Mesendoderm (in vitro differentiated cells): ENCODE results near the gene POU2AF2. TPM values are rescaled to one million over a fixed set of nuclear protein-coding genes. Genes with fewer than 3 reads are reported as not detected.

Source experiments
- DNase-seq: peaks from one replicate; pipeline ENCODE4 v3.0.0; 2013
- H2AK5ac ChIP-seq: 2 replicates; pipeline ENCODE4 v1.6.1; 2013; ENCODE audit warnings: low read length, inconsistent platforms
- H2BK120ac ChIP-seq: 2 replicates; pipeline ENCODE4 v1.6.1; 2013; ENCODE audit warnings: low read depth, mild to moderate bottlenecking, low read length, moderate library complexity, mixed read lengths
- H2BK15ac ChIP-seq: replicated peaks from 2 replicates; pipeline ENCODE4 v1.6.1; 2013; ENCODE audit warnings: low read depth, mild to moderate bottlenecking, moderate library complexity
- H2BK5ac ChIP-seq: 2 replicates; pipeline ENCODE4 v1.6.1; 2013; ENCODE audit warnings: low read length, inconsistent platforms
- H3K18ac ChIP-seq: 2 replicates; pipeline ENCODE4 v1.6.1; 2013; ENCODE audit warnings: mild to moderate bottlenecking, low read length, mixed read lengths
- H3K23ac ChIP-seq: one replicate; pipeline ENCODE4 v1.6.1; 2013; ENCODE audit warnings: low read length
- H3K27ac ChIP-seq: 2 replicates; pipeline ENCODE4 v1.5.1; 2013; ENCODE audit warnings: low read depth, mild to moderate bottlenecking, inconsistent platforms, low read length, moderate library complexity
- H3K27me3 ChIP-seq: 2 replicates; pipeline ENCODE4 v1.6.1; 2013; ENCODE audit warnings: low read length, control low read depth, mild to moderate bottlenecking, inconsistent platforms; ENCODE audit not compliant: insufficient read depth, poor library complexity
- H3K36me3 ChIP-seq: 2 replicates; pipeline ENCODE4 v1.6.1; 2013; ENCODE audit warnings: low read length, inconsistent platforms; ENCODE audit not compliant: control insufficient read depth, insufficient read depth
- H3K4ac ChIP-seq: one replicate; pipeline ENCODE4 v1.6.1; 2013; ENCODE audit warnings: low read depth, mild to moderate bottlenecking, low read length, moderate library complexity
- H3K4me1 ChIP-seq: 2 replicates; pipeline ENCODE4 v1.6.1; 2013; ENCODE audit warnings: low read depth, low read length, inconsistent platforms; ENCODE audit not compliant: control insufficient read depth
- H3K4me2 ChIP-seq: 2 replicates; pipeline ENCODE4 v1.6.1; 2013; ENCODE audit warnings: low read length
- H3K4me3 ChIP-seq: 2 replicates; pipeline ENCODE4 v1.5.1; 2013; ENCODE audit warnings: mild to moderate bottlenecking, low read length
- H3K56ac ChIP-seq: one replicate; pipeline ENCODE4 v1.6.1; 2013; ENCODE audit warnings: low read length
- H3K79me1 ChIP-seq: 2 replicates; pipeline ENCODE4 v1.6.1; 2013; ENCODE audit warnings: low read length, inconsistent platforms
- H3K79me2 ChIP-seq: 2 replicates; pipeline ENCODE4 v1.6.1; 2013; ENCODE audit warnings: mild to moderate bottlenecking, low read length; ENCODE audit not compliant: control insufficient read depth, insufficient read depth
- H3K9ac ChIP-seq: 2 replicates; pipeline ENCODE4 v1.6.1; 2013; ENCODE audit warnings: low read length, inconsistent platforms
- H4K5ac ChIP-seq: one replicate; pipeline ENCODE4 v1.6.1; 2013; ENCODE audit warnings: low read length
- H4K8ac ChIP-seq: one replicate; pipeline ENCODE4 v1.6.1; 2013; ENCODE audit warnings: low read depth, mild to moderate bottlenecking, control low read depth, low read length, moderate library complexity
- WGBS: extraction: QIAGEN DNeasy Blood & Tissue Kit; methylation state at CpG from one replicate; pipeline ENCODE4 v1.1.7; 2013; ENCODE audit warnings: low lambda C conversion rate, missing lambda C conversion rate; ENCODE audit not compliant: insufficient coverage; ENCODE audit errors: extremely low coverage; 5-methylcytosine and 5-hydroxymethylcytosine counted together
- polyA plus RNA-seq, 2 experiments: library from polyadenylated mRNA; stranded (reverse); fragments of 200-250 nt; gene quantifications; one replicate each; pipeline ENCODE4 v1.2.3, GENCODE V29; 2013

The POU2AF2 gene, protein sequence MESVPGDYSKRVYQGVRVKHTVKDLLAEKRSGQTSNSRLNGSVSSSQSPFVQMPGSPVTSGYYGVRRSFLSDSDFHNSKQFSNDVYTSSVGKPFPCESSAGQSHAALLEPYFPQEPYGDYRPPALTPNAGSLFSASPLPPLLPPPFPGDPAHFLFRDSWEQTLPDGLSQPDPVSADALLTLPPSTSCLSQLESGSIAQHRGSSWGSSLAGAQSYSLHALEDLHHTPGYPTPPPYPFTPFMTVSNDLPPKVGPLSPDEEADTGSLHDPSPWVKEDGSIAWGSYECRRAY
- polyA plus RNA-seq (2013, experiment 1 of 2) = not detected
- not detected for polyA plus RNA-seq (2013, experiment 2 of 2)

DNA sequence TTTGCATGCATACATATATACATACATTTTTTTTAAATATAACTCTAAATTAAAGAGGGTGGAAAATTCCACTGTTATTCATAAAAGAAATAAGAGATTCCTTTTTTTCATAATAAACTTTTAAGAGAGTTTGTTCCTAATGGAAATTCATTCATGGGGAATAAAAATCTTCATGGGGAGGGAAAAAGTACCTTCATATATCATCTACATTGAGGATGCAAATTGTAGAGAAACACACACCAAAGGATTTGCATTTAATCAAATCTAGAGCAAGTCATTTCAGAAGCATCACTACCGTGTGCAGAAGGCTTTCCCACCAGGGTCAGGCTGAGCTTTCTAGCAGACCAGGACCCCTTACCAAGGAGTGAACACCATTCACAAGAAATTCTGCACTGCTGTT is at the start of gene POU2AF2:
Gene POU2AF2, plus strand, starts transcription at position 301 of the 400 bp plus-strand sequence. CDS start 129 bp downstream, outside the sequence.
- no CpG with 5 or more reads among the region's 1 CpG for WGBS
- H3K4ac ChIP-seq = no peak within 1 kb of the TSS

DNA sequence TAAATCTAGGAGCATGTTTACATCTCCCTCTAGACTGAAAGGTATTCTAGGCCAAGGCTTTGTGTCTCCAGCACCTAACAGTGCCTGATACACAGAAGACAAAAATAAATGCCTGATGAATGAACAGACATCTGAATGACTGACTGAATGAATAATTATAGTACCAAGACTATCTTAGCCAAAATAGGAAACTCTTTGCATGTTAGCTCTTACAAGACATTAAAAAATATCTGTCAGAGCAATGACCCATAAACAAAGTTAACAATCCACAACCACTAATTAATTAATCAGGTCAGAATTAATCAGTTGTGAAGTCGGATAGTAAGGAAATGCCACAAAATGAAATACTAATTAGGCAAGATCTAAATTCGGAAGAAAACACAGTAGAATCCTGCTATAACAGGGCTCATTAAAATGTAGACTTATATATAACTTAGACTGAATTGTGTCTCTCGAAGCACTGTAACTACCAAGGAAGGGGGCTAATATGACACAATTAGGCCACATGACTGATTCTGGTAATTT is 45.5 kb upstream of the POU2AF2 start:
- Histone ChIP-seq H3K9ac (no peak overlapping the region), H3K4me2 (no peak overlapping the region)

More for the DNA sequence above, at the start of gene POU2AF2:
- Histone ChIP-seq H3K79me2 (no peaks in the 10 kb centered on the region), H3K4me1 (no peaks in the 10 kb centered on the region), H4K5ac (no peak within 1 kb of the TSS), H4K8ac (no peak within 1 kb of the TSS), H3K56ac (no peak within 1 kb of the TSS), H3K23ac (no peak within 1 kb of the TSS), H3K9ac (no peak within 1 kb of the TSS), H2BK120ac (no peak within 1 kb of the TSS), H3K4me2 (no peak within 1 kb of the TSS), H2AK5ac (no peak within 1 kb of the TSS), H2BK15ac (no peak within 1 kb of the TSS), H3K27ac (no peak within 1 kb of the TSS), H2BK5ac (no peak within 1 kb of the TSS), H3K79me1 (no peaks in the 10 kb centered on the region), H3K4me3 (no peak within 1 kb of the TSS), H3K36me3 (no peaks in the 10 kb centered on the region), H3K27me3 (no peaks in the 10 kb centered on the region), H3K18ac (no peak within 1 kb of the TSS)
- DNase-seq = no peak

DNA sequence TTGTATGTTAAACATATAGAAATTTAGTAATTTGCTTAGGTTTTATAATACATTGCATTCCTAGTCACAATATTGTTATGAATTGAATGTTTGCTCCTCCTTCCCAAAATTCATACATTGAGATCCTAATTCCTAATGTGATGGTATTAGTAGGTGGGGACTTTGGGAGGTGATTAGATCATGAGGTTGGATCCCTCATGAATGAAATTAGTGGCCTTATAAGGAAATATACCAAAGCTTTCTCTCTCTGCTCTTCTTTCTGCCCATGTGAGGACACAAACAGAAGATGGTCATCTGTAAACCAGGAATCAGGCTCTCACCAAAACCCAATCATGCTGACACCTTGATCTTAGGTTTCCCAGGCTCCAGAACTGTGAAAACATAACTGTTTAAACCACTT is 41.3 kb upstream of the POU2AF2 start:
- Histone ChIP-seq H2BK15ac (no peak overlapping the region), H4K8ac (no peak overlapping the region), H3K4me2 (no peak overlapping the region), H2BK5ac (no peak overlapping the region), H3K79me2 (no peaks in the 10 kb centered on the region), H3K36me3 (no peaks in the 10 kb centered on the region), H3K79me1 (no peaks in the 10 kb centered on the region), H3K4me1 (no peaks in the 10 kb centered on the region), H3K23ac (no peak overlapping the region), H3K4me3 (no peak overlapping the region), H3K4ac (no peak overlapping the region), H3K9ac (no peak overlapping the region), H4K5ac (no peak overlapping the region), H2BK120ac (no peak overlapping the region), H3K18ac (no peak overlapping the region), H3K27ac (no peak overlapping the region), H3K27me3 (no peaks in the 10 kb centered on the region), H3K56ac (no peak overlapping the region), H2AK5ac (no peak overlapping the region)
- DNase-seq = no peak

More for the DNA sequence above, 45.5 kb upstream of the POU2AF2 start:
- Histone ChIP-seq H3K4me1 (no peaks in the 10 kb centered on the region), H2AK5ac (no peak overlapping the region), H3K18ac (no peak overlapping the region), H3K4ac (no peak overlapping the region), H2BK15ac (no peak overlapping the region), H3K36me3 (no peaks in the 10 kb centered on the region), H3K27me3 (no peaks in the 10 kb centered on the region), H3K4me3 (no peak overlapping the region), H4K5ac (no peak overlapping the region), H3K23ac (no peak overlapping the region), H3K27ac (no peak overlapping the region), H2BK120ac (no peak overlapping the region), H3K56ac (no peak overlapping the region), H3K79me1 (no peaks in the 10 kb centered on the region), H3K79me2 (no peaks in the 10 kb centered on the region), H2BK5ac (no peak overlapping the region), H4K8ac (no peak overlapping the region)
- no peak for DNase-seq
- WGBS = no CpG with 5 or more reads among the region's 3 CpGs

DNA sequence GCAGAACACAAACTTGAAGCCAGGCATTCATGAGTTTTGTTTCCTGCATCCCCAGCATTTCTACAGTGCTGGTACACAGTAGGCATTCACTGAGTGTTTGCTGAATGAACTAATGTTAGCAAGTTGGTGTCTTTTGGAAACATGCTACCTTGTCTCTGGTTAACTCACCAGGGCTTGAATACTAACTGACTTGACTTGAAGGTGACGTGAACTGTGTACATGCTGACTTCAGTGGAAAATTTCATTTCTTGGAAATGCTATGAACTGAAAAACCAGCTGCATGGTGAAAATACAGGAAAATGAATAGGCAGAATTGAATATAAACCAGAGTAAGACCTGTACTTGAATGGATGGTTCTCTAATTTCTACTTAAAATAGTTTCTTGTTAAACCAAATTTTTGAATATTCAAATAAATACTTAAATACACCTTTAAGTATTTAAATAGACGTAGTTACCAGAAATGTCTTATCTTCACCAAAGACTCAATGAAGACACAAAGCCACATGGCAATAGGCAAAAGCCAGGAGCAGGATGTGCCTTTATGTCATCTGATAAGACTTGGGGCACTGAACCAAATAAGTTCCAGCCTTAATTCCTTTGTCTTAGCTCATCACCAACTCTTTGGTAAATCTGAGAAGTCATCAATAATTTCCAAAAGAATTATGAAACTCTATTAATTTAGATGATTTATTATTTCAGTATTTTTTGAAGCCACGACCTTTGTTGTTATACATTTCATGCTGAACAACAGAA is 39.7 kb upstream of the POU2AF2 start:
- WGBS = 100% methylated on average over 1 of the region's 3 CpGs
- Histone ChIP-seq H3K56ac (no peak overlapping the region), H3K4me1 (no peaks in the 10 kb centered on the region), H3K4ac (no peak overlapping the region), H3K36me3 (no peaks in the 10 kb centered on the region), H2AK5ac (no peak overlapping the region), H3K9ac (no peak overlapping the region), H3K79me2 (no peaks in the 10 kb centered on the region), H3K27me3 (no peaks in the 10 kb centered on the region), H3K18ac (no peak overlapping the region), H3K79me1 (no peaks in the 10 kb centered on the region), H2BK5ac (no peak overlapping the region), H2BK120ac (no peak overlapping the region), H3K4me3 (no peak overlapping the region), H3K27ac (no peak overlapping the region), H3K4me2 (no peak overlapping the region), H4K8ac (no peak overlapping the region), H4K5ac (no peak overlapping the region), H2BK15ac (no peak overlapping the region), H3K23ac (no peak overlapping the region)
- no peak for DNase-seq

DNA sequence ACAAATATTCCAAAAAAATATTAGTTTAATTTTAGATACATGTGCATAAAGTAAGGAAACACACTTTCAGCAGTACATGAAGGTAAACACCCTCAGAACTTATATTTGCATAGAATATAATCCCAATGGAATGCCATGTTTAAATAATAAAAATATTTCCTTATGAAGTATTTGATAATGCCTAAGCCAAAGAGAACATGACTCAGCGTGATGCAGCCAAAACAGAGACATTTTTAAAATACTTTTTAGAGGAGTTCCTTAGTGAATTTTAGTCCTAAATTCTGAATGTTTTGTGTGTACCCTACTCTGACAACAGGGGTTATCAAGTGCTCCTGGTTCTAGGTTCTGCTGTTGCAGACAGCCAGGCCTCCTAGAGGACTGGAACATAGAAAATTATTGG is 39.1 kb upstream of the POU2AF2 start:
- Histone ChIP-seq H2BK15ac (no peak overlapping the region), H3K18ac (no peak overlapping the region), H3K36me3 (no peaks in the 10 kb centered on the region), H3K56ac (no peak overlapping the region), H4K5ac (no peak overlapping the region), H3K4ac (no peak overlapping the region), H2AK5ac (no peak overlapping the region), H3K9ac (no peak overlapping the region), H3K4me2 (no peak overlapping the region), H3K4me3 (no peak overlapping the region), H3K79me1 (no peaks in the 10 kb centered on the region), H3K79me2 (no peaks in the 10 kb centered on the region), H2BK120ac (no peak overlapping the region), H3K23ac (no peak overlapping the region), H2BK5ac (no peak overlapping the region), H3K27me3 (no peaks in the 10 kb centered on the region), H3K4me1 (no peaks in the 10 kb centered on the region), H3K27ac (no peak overlapping the region), H4K8ac (no peak overlapping the region)
- no peak for DNase-seq
- WGBS = no CpG with 5 or more reads among the region's 1 CpG
